Natural killer cell (primary cell): Measurements from ENCODE around the gene ABCC8. TPM values are rescaled to one million over a fixed set of nuclear protein-coding genes. Genes with fewer than 3 reads are reported as not detected.

Experiments used
- ATAC-seq, 3 donors: fragments of 150-1000 bp in 2 of 3; fragments of 200-7000 bp in 1 of 3; cut with Tn5 transposase; 1 replicate in 1 of 3; 2 replicates in 2 of 3; pipeline ENCODE4 v1.10.0; 2021; ENCODE audit warnings: mild to moderate bottlenecking in 2 of 3, moderate library complexity in 2 of 3
- DNase-seq, 2 donors: peaks; one replicate each; pipeline versions ENCODE4 v3.0.0 to v3.0.0-alpha.2; 2013 to 2021; ENCODE audit warnings: mixed read lengths in 1 of 2
- H3K27ac ChIP-seq: one replicate; pipeline ENCODE4 v1.5.1; 2013; ENCODE audit warnings: mild to moderate bottlenecking, low read length
- H3K27me3 ChIP-seq: one replicate; pipeline ENCODE4 v1.6.1; 2013; ENCODE audit warnings: low read length; ENCODE audit not compliant: control insufficient read depth, insufficient read depth
- H3K36me3 ChIP-seq: one replicate; pipeline ENCODE4 v1.6.1; 2013; ENCODE audit warnings: low read length; ENCODE audit not compliant: control insufficient read depth, insufficient read depth
- H3K4me1 ChIP-seq: one replicate; pipeline ENCODE4 v1.6.1; 2013; ENCODE audit warnings: low read length; ENCODE audit not compliant: control insufficient read depth, insufficient read depth
- H3K4me3 ChIP-seq: one replicate; pipeline ENCODE4 v1.5.1; 2013; ENCODE audit warnings: low read length
- H3K9me3 ChIP-seq: one replicate; pipeline ENCODE4 v1.6.1; 2013; ENCODE audit warnings: low read length; ENCODE audit not compliant: control insufficient read depth, insufficient read depth
- H3K27ac Mint-ChIP-seq, 2 donors: one replicate each; pipeline ENCODE4 v1.8.0; 2022; ENCODE audit warnings: mild to moderate bottlenecking in 2 of 2, mixed read lengths in 2 of 2, moderate library complexity in 1 of 2
- H3K27me3 Mint-ChIP-seq, 2 donors: one replicate each; pipeline ENCODE4 v1.8.0; 2022; ENCODE audit warnings: low read depth in 2 of 2, mixed read lengths in 2 of 2
- H3K36me3 Mint-ChIP-seq: one replicate; pipeline ENCODE4 v1.8.0; 2022; ENCODE audit warnings: mixed read lengths
- H3K4me1 Mint-ChIP-seq, 2 donors: one replicate each; pipeline ENCODE4 v1.8.0; 2022; ENCODE audit warnings: mixed read lengths in 2 of 2
- H3K4me3 Mint-ChIP-seq: one replicate; pipeline ENCODE4 v1.8.0; 2022; ENCODE audit warnings: mild to moderate bottlenecking, moderate library complexity, mixed read lengths
- H3K9me3 Mint-ChIP-seq, 2 donors: one replicate each; pipeline ENCODE4 v1.8.0; 2022; ENCODE audit warnings: mixed read lengths in 2 of 2
- WGBS: methylation state at CpG from one replicate; pipeline ENCODE4 v1.1.7; 2013; ENCODE audit warnings: missing lambda C conversion rate; ENCODE audit not compliant: insufficient coverage; 5-methylcytosine and 5-hydroxymethylcytosine counted together
- intact Hi-C: fragments of 100-400 bp; cut with micrococcal nuclease; formaldehyde crosslinking; loops from one replicate; pipeline ENCODE4 v1.14.2; 2022
- total RNA-seq, 4 donors: library from RNA; stranded (reverse); fragments of 120-200 nt in 1 of 4; gene quantifications; one replicate each; pipeline versions ENCODE4 v1.2.3 to v1.2.4, GENCODE V29; 2013 to 2022
- TF ChIP-seq, protein P1 (sequence below): fragments of 200-600 bp; IDR thresholded peaks from one replicate; pipeline ENCODE4 v1.8.0; 2022; ENCODE audit warnings: antibody characterized with exemption

Gene ABCC8
- total RNA-seq, 3 donors from 2014 or later (not counting 1 experiment from before 2014, with no cell fraction given) = not detected

DNA sequence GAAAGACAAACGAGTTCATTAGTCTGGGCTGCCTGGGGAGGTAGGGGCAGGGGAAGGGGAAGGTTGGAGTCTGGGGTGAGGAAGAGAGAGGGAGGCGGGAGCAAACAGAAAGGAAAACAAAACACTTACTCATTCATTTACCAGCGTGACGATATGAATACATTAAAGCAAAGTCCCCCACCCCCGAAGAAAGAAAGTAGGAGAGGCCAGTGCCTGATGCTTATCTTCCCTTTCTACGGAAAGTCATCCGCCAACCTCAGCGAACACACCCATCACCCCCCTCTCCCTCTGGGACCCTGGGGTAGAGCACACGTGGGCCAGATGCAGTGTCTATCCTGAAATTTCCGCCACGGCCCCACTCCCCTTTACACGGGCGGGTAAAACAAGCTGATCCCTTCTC, 13.7 kb downstream of the ABCC8 start:
- H3K9me3 Mint-ChIP-seq = no peaks in the 10 kb centered on the region

DNA sequence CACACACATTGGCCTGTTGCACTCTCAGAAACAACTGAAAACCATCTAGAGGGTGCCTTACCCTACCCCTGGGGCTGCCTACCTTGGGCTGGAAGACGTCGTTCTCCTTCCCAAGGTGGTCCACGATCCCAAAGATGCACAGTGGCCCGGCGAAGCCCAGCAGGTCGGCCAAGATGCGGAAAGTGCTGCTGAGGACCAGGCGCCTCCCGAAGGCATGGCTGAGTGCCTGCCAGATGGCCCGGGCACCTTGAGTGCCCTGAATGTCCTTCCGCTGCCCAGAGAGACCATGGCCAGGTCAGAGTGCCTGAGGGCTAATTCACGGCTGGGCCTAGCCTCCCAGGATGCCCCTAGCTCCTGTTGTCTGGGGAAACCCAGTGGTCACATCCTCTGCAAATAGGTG, 16.2 kb downstream of the ABCC8 start:
- Mint-ChIP-seq H3K27me3 (peaks cover 5 to 16% of the 10 kb centered on the region in 2 donors), H3K36me3 (no peaks in the 10 kb centered on the region), H3K4me1 (no peaks in the 10 kb centered on the region), H3K27ac (no peak overlapping the region), H3K4me3 (no peak overlapping the region), H3K9me3 (no peaks in the 10 kb centered on the region)
- DNase-seq (no peak), ATAC-seq (no peak)
- intact Hi-C loops = no loop called here
- no peaks in the 10 kb centered on the region for H3K27me3 ChIP-seq
- WGBS = 87% methylated on average over 12 of the region's 12 CpGs
- no peak overlapping the region for H3K27ac ChIP-seq
- H3K4me3 ChIP-seq = no peak overlapping the region
- H3K9me3 ChIP-seq = no peaks in the 10 kb centered on the region
- no peaks in the 10 kb centered on the region for H3K36me3 ChIP-seq
- no peaks in the 10 kb centered on the region for H3K4me1 ChIP-seq
- TF ChIP-seq, protein P1, sequence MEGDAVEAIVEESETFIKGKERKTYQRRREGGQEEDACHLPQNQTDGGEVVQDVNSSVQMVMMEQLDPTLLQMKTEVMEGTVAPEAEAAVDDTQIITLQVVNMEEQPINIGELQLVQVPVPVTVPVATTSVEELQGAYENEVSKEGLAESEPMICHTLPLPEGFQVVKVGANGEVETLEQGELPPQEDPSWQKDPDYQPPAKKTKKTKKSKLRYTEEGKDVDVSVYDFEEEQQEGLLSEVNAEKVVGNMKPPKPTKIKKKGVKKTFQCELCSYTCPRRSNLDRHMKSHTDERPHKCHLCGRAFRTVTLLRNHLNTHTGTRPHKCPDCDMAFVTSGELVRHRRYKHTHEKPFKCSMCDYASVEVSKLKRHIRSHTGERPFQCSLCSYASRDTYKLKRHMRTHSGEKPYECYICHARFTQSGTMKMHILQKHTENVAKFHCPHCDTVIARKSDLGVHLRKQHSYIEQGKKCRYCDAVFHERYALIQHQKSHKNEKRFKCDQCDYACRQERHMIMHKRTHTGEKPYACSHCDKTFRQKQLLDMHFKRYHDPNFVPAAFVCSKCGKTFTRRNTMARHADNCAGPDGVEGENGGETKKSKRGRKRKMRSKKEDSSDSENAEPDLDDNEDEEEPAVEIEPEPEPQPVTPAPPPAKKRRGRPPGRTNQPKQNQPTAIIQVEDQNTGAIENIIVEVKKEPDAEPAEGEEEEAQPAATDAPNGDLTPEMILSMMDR = no peak

More for the DNA sequence above, 13.7 kb downstream of the ABCC8 start:
- H3K9me3 ChIP-seq = no peaks in the 10 kb centered on the region
- Mint-ChIP-seq H3K4me1 (no peaks in the 10 kb centered on the region), H3K27me3 (peaks cover 0 to 2% of the 10 kb centered on the region in 2 donors), H3K27ac (no peak overlapping the region), H3K4me3 (no peak overlapping the region), H3K36me3 (no peaks in the 10 kb centered on the region)
- no peak overlapping the region for H3K27ac ChIP-seq
- DNase-seq (no peak), ATAC-seq (no peak)
- intact Hi-C loops = no loop called here
- no peak overlapping the region for H3K4me3 ChIP-seq
- no peaks in the 10 kb centered on the region for H3K27me3 ChIP-seq
- TF ChIP-seq, protein P1 = no peak
- H3K4me1 ChIP-seq = no peaks in the 10 kb centered on the region
- no peaks in the 10 kb centered on the region for H3K36me3 ChIP-seq
- 87% methylated on average over 11 of the region's 13 CpGs for WGBS

DNA sequence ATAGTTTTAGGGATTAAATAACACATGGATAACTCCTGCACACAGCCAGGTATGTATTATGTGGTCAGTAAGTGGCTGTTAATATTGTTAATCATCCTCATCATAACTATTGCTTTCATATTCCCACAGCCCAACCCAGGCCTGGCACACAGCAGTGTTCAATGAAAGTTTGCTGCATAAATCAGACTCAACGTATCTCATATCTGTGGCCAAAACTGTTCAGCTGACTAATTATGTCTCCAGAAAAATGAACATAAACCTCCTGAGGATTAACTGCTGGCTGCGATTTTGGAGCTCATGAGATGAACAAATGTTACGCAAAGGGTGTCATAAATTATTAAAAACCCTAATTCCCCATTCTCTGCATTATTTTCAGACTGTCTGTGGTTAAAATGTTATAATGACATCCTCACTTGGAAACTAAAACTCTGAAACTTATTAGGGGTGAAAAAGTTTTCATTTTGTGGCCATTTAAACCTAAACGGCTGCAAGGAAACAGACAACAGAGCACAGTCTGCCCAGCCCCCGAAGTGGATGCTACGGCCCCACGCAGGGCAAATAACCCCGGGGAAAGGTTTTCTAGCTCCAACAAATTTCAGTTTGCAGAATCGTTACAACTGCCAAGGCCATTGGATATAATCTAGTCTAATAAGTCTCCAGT, 17.3 kb downstream of the ABCC8 start:
- no peaks in the 10 kb centered on the region for H3K9me3 Mint-ChIP-seq
- Histone ChIP-seq H3K27ac (no peak overlapping the region), H3K36me3 (no peaks in the 10 kb centered on the region), H3K4me3 (no peak overlapping the region), H3K27me3 (no peaks in the 10 kb centered on the region), H3K9me3 (no peaks in the 10 kb centered on the region), H3K4me1 (no peaks in the 10 kb centered on the region)
- ATAC-seq = no peak
- H3K4me1 Mint-ChIP-seq = no peaks in the 10 kb centered on the region
- no peak for DNase-seq
- TF ChIP-seq, protein P1 = no peak
- H3K27ac Mint-ChIP-seq = no peak overlapping the region
- WGBS = 82% methylated on average over 6 of the region's 9 CpGs
- H3K36me3 Mint-ChIP-seq = no peaks in the 10 kb centered on the region
- intact Hi-C loops = no loop called here
- no peak overlapping the region for H3K4me3 Mint-ChIP-seq
- peaks cover 5 to 16% of the 10 kb centered on the region in 2 donors for H3K27me3 Mint-ChIP-seq

DNA sequence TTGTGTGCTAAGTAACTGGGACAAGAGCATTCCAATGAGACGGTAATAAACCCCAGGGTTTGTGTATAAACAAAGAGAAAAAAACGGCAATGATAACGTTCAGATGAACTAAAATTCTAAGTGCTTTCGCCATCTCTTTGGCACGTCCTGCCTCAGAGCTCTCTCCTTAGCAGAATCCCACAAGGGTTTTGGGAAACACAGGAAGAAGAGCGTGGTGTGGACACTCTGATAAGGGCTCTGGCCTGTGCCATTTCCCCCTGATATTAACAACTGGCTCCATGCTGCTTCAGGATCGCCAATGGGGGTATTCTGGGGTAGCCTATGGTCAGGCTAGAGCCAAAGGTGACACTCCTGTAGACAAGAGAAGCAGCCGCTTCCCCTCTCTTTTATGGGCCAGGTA, 18.4 kb downstream of the ABCC8 start:
- H3K4me3 Mint-ChIP-seq = no peak overlapping the region

More for the DNA sequence above, 18.4 kb downstream of the ABCC8 start:
- WGBS = 61% methylated on average over 8 of the region's 8 CpGs
- H3K9me3 Mint-ChIP-seq = no peaks in the 10 kb centered on the region
- peaks cover 5 to 16% of the 10 kb centered on the region in 2 donors for H3K27me3 Mint-ChIP-seq
- H3K4me3 ChIP-seq = no peak overlapping the region
- no peaks in the 10 kb centered on the region for H3K27me3 ChIP-seq
- TF ChIP-seq, protein P1 = no peak
- no peaks in the 10 kb centered on the region for H3K4me1 Mint-ChIP-seq
- intact Hi-C loops = no loop called here
- no peak overlapping the region for H3K27ac Mint-ChIP-seq
- H3K9me3 ChIP-seq = no peaks in the 10 kb centered on the region
- H3K36me3 Mint-ChIP-seq = no peaks in the 10 kb centered on the region
- no peaks in the 10 kb centered on the region for H3K4me1 ChIP-seq
- H3K36me3 ChIP-seq = no peaks in the 10 kb centered on the region
- ATAC-seq (no peak), DNase-seq (no peak)
- H3K27ac ChIP-seq = no peak overlapping the region
